Measurements from ENCODE around the gene ZNF500. TPM values are rescaled to one million over a fixed set of nuclear protein-coding genes. Genes with fewer than 3 reads are reported as not detected.

Gene ZNF500
- total RNA-seq, 4 donors from 2014 or later = 11.0 to 31.2 (median 20.2) TPM

GRCh38 chr16:4797805-4798252 lies 30.9 kb upstream of the ZNF500 start:
- DNase-seq = no peak
- no peaks in the 10 kb centered on the region for H3K27me3 ChIP-seq
- intact Hi-C loops (cut with DNase I; ENCODE audit: low total_unique reads) = no loop called here
- H3K4me1 ChIP-seq = peaks cover 0 to 11% of the 10 kb centered on the region in 2 donors
- no peak overlapping the region for H3K4me3 ChIP-seq
- no peak overlapping the region for H3K27ac ChIP-seq
- no peaks in the 10 kb centered on the region for H3K36me3 ChIP-seq
- no peak for TF ChIP-seq POLR2A (IDR thresholded peaks at IDR 0.05)
- H3K9me3 ChIP-seq = no peaks in the 10 kb centered on the region

- Histone ChIP-seq H3K9me3 (no peaks in the 10 kb centered on the region), H3K36me3 (no peaks in the 10 kb centered on the region), H3K4me1 (peaks cover 0 to 11% of the 10 kb centered on the region in 2 donors), H3K4me3 (no peak overlapping the region), H3K27me3 (no peaks in the 10 kb centered on the region), H3K27ac (no peak overlapping the region)
- TF ChIP-seq POLR2A (IDR thresholded peaks at IDR 0.05) (no peak), CTCF (IDR thresholded peaks at IDR 0.05) (no peak)
- DNase-seq = no peak
- intact Hi-C loops (cut with DNase I; ENCODE audit: low total_unique reads) = no loop called here
Observed at GRCh38 chr16:4796982-4797804, 30.2 kb upstream of the ZNF500 start.

- intact Hi-C loops (cut with DNase I; ENCODE audit: low total_unique reads) = no loop called here
- no peak for DNase-seq
- Histone ChIP-seq H3K27me3 (no peaks in the 10 kb centered on the region), H3K4me3 (no peak overlapping the region), H3K4me1 (peaks cover 0 to 2% of the 10 kb centered on the region in 2 donors), H3K9me3 (no peaks in the 10 kb centered on the region), H3K27ac (no peak overlapping the region), H3K36me3 (no peaks in the 10 kb centered on the region)
- TF ChIP-seq CTCF (IDR thresholded peaks at IDR 0.05) (no peak), POLR2A (IDR thresholded peaks at IDR 0.05) (no peak)
Observed at GRCh38 chr16:4795828-4796572, 29.0 kb upstream of the ZNF500 start.

GRCh38 chr16:4795181-4795827 lies 28.3 kb upstream of the ZNF500 start, which contains the start of gene SMIM22:
Gene SMIM22, plus strand, starts transcription at chr16:4795369. Its CDS starts 366 bp downstream, at chr16:4795735.
- H3K36me3 ChIP-seq = no peaks in the 10 kb centered on the region
- intact Hi-C loops (cut with DNase I; ENCODE audit: low total_unique reads) = no loop called here
- H3K4me1 ChIP-seq = no peaks in the 10 kb centered on the region
- H3K9me3 ChIP-seq = no peaks in the 10 kb centered on the region
- H3K27me3 ChIP-seq = no peaks in the 10 kb centered on the region
- H3K4me3 ChIP-seq = no peak within 1 kb of the TSS
- H3K27ac ChIP-seq = no peak within 1 kb of the TSS
- DNase-seq = no peak
- TF ChIP-seq POLR2A (IDR thresholded peaks at IDR 0.05) (no peak), CTCF (IDR thresholded peaks at IDR 0.05) (no peak)

GRCh38 chr16:4792951-4793513 lies 26.1 kb upstream of the ZNF500 start:
- DNase-seq = no peak
- Histone ChIP-seq H3K4me1 (no peaks in the 10 kb centered on the region), H3K27me3 (no peaks in the 10 kb centered on the region), H3K9me3 (no peaks in the 10 kb centered on the region), H3K4me3 (no peak overlapping the region), H3K27ac (no peak overlapping the region), H3K36me3 (no peaks in the 10 kb centered on the region)
- intact Hi-C loops (cut with DNase I; ENCODE audit: low total_unique reads) = no loop called here
- TF ChIP-seq POLR2A (IDR thresholded peaks at IDR 0.05) (no peak), CTCF (IDR thresholded peaks at IDR 0.05) (no peak)

Measured in uterus (tissue), 4 donors.